ENCODE data around the gene HPCAL1. TPM values are rescaled to one million over a fixed set of nuclear protein-coding genes. Genes with fewer than 3 reads are reported as not detected.

The HPCAL1 gene
- total and polyA plus RNA-seq, 2 experiments from 2014 or later = 8.3 to 25.4 TPM

GRCh38 chr2:10385933-10386773, 83.4 kb downstream of the HPCAL1 start:
- H3K9me2 ChIP-seq (ENCODE audit: insufficient read depth) = no peaks in the 10 kb centered on the region
- Mint-ChIP-seq H3K4me1 (peaks cover 32% of the 10 kb centered on the region), H3K27ac (peak overlapping the region; percentile 74; the same call in 1 of the 2 replicates), H3K36me3 (ENCODE audit: low read depth) (no peaks in the 10 kb centered on the region; the same call in 2 of the 3 replicates), H3K27me3 (ENCODE audit: insufficient read depth, low read depth, poor library complexity) (peaks cover 6% of the 10 kb centered on the region), H3K9me3 (no peaks in the 10 kb centered on the region), H3K4me3 (no peak overlapping the region)
- no peaks in the 10 kb centered on the region for H3K79me2 ChIP-seq (replicated peaks; ENCODE audit: insufficient read depth)
- no peak for DNase-seq (ENCODE audit: low spot score)
- no peak for TF ChIP-seq POLR2AphosphoS5 (IDR thresholded peaks at IDR 0.05; ENCODE audit: low read depth)
- no peak overlapping the region for H3K4me3 ChIP-seq
- H2AFZ ChIP-seq = no peak overlapping the region
- H4K20me1 ChIP-seq (replicated peaks; ENCODE audit: insufficient read depth) = no peaks in the 10 kb centered on the region; the same call in 1 of the 2 replicates
- no peak overlapping the region for H3K27ac ChIP-seq (ENCODE audit: low read depth)
- no peaks in the 10 kb centered on the region for H3K27me3 ChIP-seq (ENCODE audit: insufficient read depth)
- no peak overlapping the region for H3K4me2 ChIP-seq
- no peaks in the 10 kb centered on the region for H3F3A ChIP-seq (replicated peaks; ENCODE audit: low read depth)
- H3K36me3 ChIP-seq (ENCODE audit: insufficient read depth) = no peaks in the 10 kb centered on the region
- ATAC-seq = no peak
- H3K4me1 ChIP-seq (ENCODE audit: insufficient read depth) = peaks cover 16% of the 10 kb centered on the region

- Histone ChIP-seq H3K27me3 (ENCODE audit: insufficient read depth) (no peaks in the 10 kb centered on the region), H2AFZ (no peak overlapping the region), H3K4me2 (no peak overlapping the region), H3K9me2 (ENCODE audit: insufficient read depth) (no peaks in the 10 kb centered on the region), H3F3A (replicated peaks; ENCODE audit: low read depth) (no peaks in the 10 kb centered on the region), H4K20me1 (replicated peaks; ENCODE audit: insufficient read depth) (no peaks in the 10 kb centered on the region; the same call in 1 of the 2 replicates), H3K36me3 (ENCODE audit: insufficient read depth) (no peaks in the 10 kb centered on the region), H3K4me1 (ENCODE audit: insufficient read depth) (peaks cover 7% of the 10 kb centered on the region), H3K79me2 (replicated peaks; ENCODE audit: insufficient read depth) (no peaks in the 10 kb centered on the region), H3K4me3 (no peak overlapping the region), H3K27ac (ENCODE audit: low read depth) (no peak overlapping the region)
- DNase-seq (ENCODE audit: low spot score) = no peak
- no peaks in the 10 kb centered on the region for H3K9me3 Mint-ChIP-seq
- ATAC-seq = no peak
- peaks cover 4% of the 10 kb centered on the region for H3K27me3 Mint-ChIP-seq (ENCODE audit: insufficient read depth, low read depth, poor library complexity)
- H3K4me1 Mint-ChIP-seq = peaks cover 23% of the 10 kb centered on the region
- H3K4me3 Mint-ChIP-seq = no peak overlapping the region
- no peak overlapping the region for H3K27ac Mint-ChIP-seq
- no peaks in the 10 kb centered on the region; the same call in 2 of the 3 replicates for H3K36me3 Mint-ChIP-seq (ENCODE audit: low read depth)
- TF ChIP-seq ZNF462 (CRISPR knock-in tag; IDR thresholded peaks at IDR 0.05) = no peak
- TF ChIP-seq JUNB (IDR thresholded peaks at IDR 0.05; ENCODE audit: unreplicated experiment) = no peak
- no peak for TF ChIP-seq ETS1 (IDR thresholded peaks at IDR 0.05)
- no peak for TF ChIP-seq NANOG (IDR thresholded peaks at IDR 0.05; ENCODE audit: borderline replicate concordance)
- TF ChIP-seq CTCF (conservative IDR thresholded peaks at IDR 0.05; ENCODE audit: low read depth in 2 of 2) = no peak
- TF ChIP-seq REST (IDR thresholded peaks at IDR 0.05; ENCODE audit: unreplicated experiment) = no peak
- TF ChIP-seq ZNF114 (CRISPR knock-in tag; IDR thresholded peaks at IDR 0.05) = no peak
These were observed 84.3 kb downstream of the HPCAL1 start for GRCh38 chr2:10387033-10387432.

Measured in GM23338 (cell line).